Mesendoderm (in vitro differentiated cells): ENCODE measurements around the gene DHODH.

Source experiments
- DNase-seq: peaks from one replicate; pipeline ENCODE4 v3.0.0; 2013
- H2AK5ac ChIP-seq: 2 replicates; pipeline ENCODE4 v1.6.1; 2013; ENCODE audit warnings: low read length, inconsistent platforms
- H2BK120ac ChIP-seq: 2 replicates; pipeline ENCODE4 v1.6.1; 2013; ENCODE audit warnings: low read depth, mild to moderate bottlenecking, low read length, moderate library complexity, mixed read lengths
- H2BK15ac ChIP-seq: replicated peaks from 2 replicates; pipeline ENCODE4 v1.6.1; 2013; ENCODE audit warnings: low read depth, mild to moderate bottlenecking, moderate library complexity
- H2BK5ac ChIP-seq: 2 replicates; pipeline ENCODE4 v1.6.1; 2013; ENCODE audit warnings: low read length, inconsistent platforms
- H3K18ac ChIP-seq: 2 replicates; pipeline ENCODE4 v1.6.1; 2013; ENCODE audit warnings: mild to moderate bottlenecking, low read length, mixed read lengths
- H3K23ac ChIP-seq: one replicate; pipeline ENCODE4 v1.6.1; 2013; ENCODE audit warnings: low read length
- H3K27ac ChIP-seq: 2 replicates; pipeline ENCODE4 v1.5.1; 2013; ENCODE audit warnings: low read depth, mild to moderate bottlenecking, inconsistent platforms, low read length, moderate library complexity
- H3K27me3 ChIP-seq: 2 replicates; pipeline ENCODE4 v1.6.1; 2013; ENCODE audit warnings: low read length, control low read depth, mild to moderate bottlenecking, inconsistent platforms; ENCODE audit not compliant: insufficient read depth, poor library complexity
- H3K36me3 ChIP-seq: 2 replicates; pipeline ENCODE4 v1.6.1; 2013; ENCODE audit warnings: low read length, inconsistent platforms; ENCODE audit not compliant: control insufficient read depth, insufficient read depth
- H3K4ac ChIP-seq: one replicate; pipeline ENCODE4 v1.6.1; 2013; ENCODE audit warnings: low read depth, mild to moderate bottlenecking, low read length, moderate library complexity
- H3K4me1 ChIP-seq: 2 replicates; pipeline ENCODE4 v1.6.1; 2013; ENCODE audit warnings: low read depth, low read length, inconsistent platforms; ENCODE audit not compliant: control insufficient read depth
- H3K4me2 ChIP-seq: 2 replicates; pipeline ENCODE4 v1.6.1; 2013; ENCODE audit warnings: low read length
- H3K4me3 ChIP-seq: 2 replicates; pipeline ENCODE4 v1.5.1; 2013; ENCODE audit warnings: mild to moderate bottlenecking, low read length
- H3K56ac ChIP-seq: one replicate; pipeline ENCODE4 v1.6.1; 2013; ENCODE audit warnings: low read length
- H3K79me1 ChIP-seq: 2 replicates; pipeline ENCODE4 v1.6.1; 2013; ENCODE audit warnings: low read length, inconsistent platforms
- H3K79me2 ChIP-seq: 2 replicates; pipeline ENCODE4 v1.6.1; 2013; ENCODE audit warnings: mild to moderate bottlenecking, low read length; ENCODE audit not compliant: control insufficient read depth, insufficient read depth
- H3K9ac ChIP-seq: 2 replicates; pipeline ENCODE4 v1.6.1; 2013; ENCODE audit warnings: low read length, inconsistent platforms
- H4K5ac ChIP-seq: one replicate; pipeline ENCODE4 v1.6.1; 2013; ENCODE audit warnings: low read length
- H4K8ac ChIP-seq: one replicate; pipeline ENCODE4 v1.6.1; 2013; ENCODE audit warnings: low read depth, mild to moderate bottlenecking, control low read depth, low read length, moderate library complexity
- WGBS: extraction: QIAGEN DNeasy Blood & Tissue Kit; methylation state at CpG from one replicate; pipeline ENCODE4 v1.1.7; 2013; ENCODE audit warnings: low lambda C conversion rate, missing lambda C conversion rate; ENCODE audit not compliant: insufficient coverage; ENCODE audit errors: extremely low coverage; 5-methylcytosine and 5-hydroxymethylcytosine counted together

Gene DHODH

GRCh38 chr16:71969353-71969752 lies 39.2 kb upstream of the DHODH start:
- H3K4ac ChIP-seq = no peak overlapping the region
- H2BK120ac ChIP-seq = no peak overlapping the region
- no peaks in the 10 kb centered on the region for H3K79me2 ChIP-seq
- H2BK15ac ChIP-seq = no peak overlapping the region
- no CpG with 5 or more reads among the region's 2 CpGs for WGBS
- no peak overlapping the region for H3K9ac ChIP-seq
- no peaks in the 10 kb centered on the region for H3K36me3 ChIP-seq
- H3K79me1 ChIP-seq = no peaks in the 10 kb centered on the region
- no peak overlapping the region for H3K4me3 ChIP-seq
- no peak overlapping the region for H3K27ac ChIP-seq
- no peaks in the 10 kb centered on the region for H3K27me3 ChIP-seq
- no peak for DNase-seq
- H4K5ac ChIP-seq = no peak overlapping the region
- H3K4me1 ChIP-seq = no peaks in the 10 kb centered on the region
- H3K56ac ChIP-seq = no peak overlapping the region
- no peak overlapping the region for H2AK5ac ChIP-seq
- H3K23ac ChIP-seq = no peak overlapping the region
- H4K8ac ChIP-seq = no peak overlapping the region
- no peak overlapping the region for H3K18ac ChIP-seq
- no peak overlapping the region for H2BK5ac ChIP-seq
- H3K4me2 ChIP-seq = no peak overlapping the region

GRCh38 chr16:71971571-71971970 lies 37.0 kb upstream of the DHODH start:
- no peak overlapping the region for H4K8ac ChIP-seq
- no peak overlapping the region for H3K4me3 ChIP-seq
- no peaks in the 10 kb centered on the region for H3K79me1 ChIP-seq
- H3K36me3 ChIP-seq = no peaks in the 10 kb centered on the region
- H2BK15ac ChIP-seq = no peak overlapping the region
- H2BK5ac ChIP-seq = no peak overlapping the region
- no CpG with 5 or more reads among the region's 4 CpGs for WGBS
- DNase-seq = no peak
- no peaks in the 10 kb centered on the region for H3K27me3 ChIP-seq
- no peaks in the 10 kb centered on the region for H3K4me1 ChIP-seq
- H3K18ac ChIP-seq = no peak overlapping the region
- H4K5ac ChIP-seq = no peak overlapping the region
- H3K27ac ChIP-seq = no peak overlapping the region
- no peak overlapping the region for H2AK5ac ChIP-seq
- H3K56ac ChIP-seq = no peak overlapping the region
- H2BK120ac ChIP-seq = no peak overlapping the region
- no peak overlapping the region for H3K4me2 ChIP-seq
- H3K23ac ChIP-seq = no peak overlapping the region
- no peak overlapping the region for H3K9ac ChIP-seq
- no peaks in the 10 kb centered on the region for H3K79me2 ChIP-seq
- H3K4ac ChIP-seq = no peak overlapping the region

- H2BK15ac ChIP-seq = no peak overlapping the region
- H3K36me3 ChIP-seq = no peaks in the 10 kb centered on the region
- H3K56ac ChIP-seq = no peak overlapping the region
- no peak overlapping the region for H2BK120ac ChIP-seq
- no peak overlapping the region for H3K4me2 ChIP-seq
- H2BK5ac ChIP-seq = no peak overlapping the region
- no CpG with 5 or more reads among the region's 3 CpGs for WGBS
- no peaks in the 10 kb centered on the region for H3K4me1 ChIP-seq
- no peak overlapping the region for H3K4ac ChIP-seq
- H3K18ac ChIP-seq = no peak overlapping the region
- no peak overlapping the region for H3K23ac ChIP-seq
- no peak overlapping the region for H4K8ac ChIP-seq
- no peak overlapping the region for H3K4me3 ChIP-seq
- H3K79me1 ChIP-seq = no peaks in the 10 kb centered on the region
- no peak overlapping the region for H2AK5ac ChIP-seq
- no peak overlapping the region for H3K27ac ChIP-seq
- no peak overlapping the region for H4K5ac ChIP-seq
- no peak overlapping the region for H3K9ac ChIP-seq
- H3K27me3 ChIP-seq = no peaks in the 10 kb centered on the region
- DNase-seq = no peak
- no peaks in the 10 kb centered on the region for H3K79me2 ChIP-seq
Measured at GRCh38 chr16:71972356-71972755, 36.2 kb upstream of the DHODH start.

GRCh38 chr16:71973001-71973400 lies 35.5 kb upstream of the DHODH start:
- no peak overlapping the region for H2AK5ac ChIP-seq
- H3K23ac ChIP-seq = no peak overlapping the region
- no peaks in the 10 kb centered on the region for H3K79me2 ChIP-seq
- no peak overlapping the region for H3K27ac ChIP-seq
- no peak overlapping the region for H3K18ac ChIP-seq
- H3K4me1 ChIP-seq = no peaks in the 10 kb centered on the region
- no peak overlapping the region for H3K4me2 ChIP-seq
- no peak overlapping the region for H3K4me3 ChIP-seq
- no peak overlapping the region for H2BK15ac ChIP-seq
- no peaks in the 10 kb centered on the region for H3K27me3 ChIP-seq
- no peak overlapping the region for H2BK5ac ChIP-seq
- H3K79me1 ChIP-seq = no peaks in the 10 kb centered on the region
- no peaks in the 10 kb centered on the region for H3K36me3 ChIP-seq
- no peak overlapping the region for H3K4ac ChIP-seq
- no peak overlapping the region for H3K56ac ChIP-seq
- H2BK120ac ChIP-seq = no peak overlapping the region
- DNase-seq = no peak
- no peak overlapping the region for H4K5ac ChIP-seq
- H3K9ac ChIP-seq = no peak overlapping the region
- WGBS = no CpG with 5 or more reads among the region's 9 CpGs
- H4K8ac ChIP-seq = no peak overlapping the region

GRCh38 chr16:71974068-71974818 lies 34.3 kb upstream of the DHODH start:
- H2BK5ac ChIP-seq = no peak overlapping the region
- no peak overlapping the region for H2BK120ac ChIP-seq
- no peak overlapping the region for H4K5ac ChIP-seq
- no peaks in the 10 kb centered on the region for H3K79me2 ChIP-seq
- no peak overlapping the region for H3K56ac ChIP-seq
- WGBS = no CpG with 5 or more reads among the region's 15 CpGs
- H2AK5ac ChIP-seq = no peak overlapping the region
- no peaks in the 10 kb centered on the region for H3K4me1 ChIP-seq
- H3K18ac ChIP-seq = no peak overlapping the region
- no peaks in the 10 kb centered on the region for H3K79me1 ChIP-seq
- H3K36me3 ChIP-seq = no peaks in the 10 kb centered on the region
- H3K23ac ChIP-seq = no peak overlapping the region
- H3K27ac ChIP-seq = no peak overlapping the region
- no peak overlapping the region for H2BK15ac ChIP-seq
- H4K8ac ChIP-seq = no peak overlapping the region
- H3K4ac ChIP-seq = no peak overlapping the region
- no peak overlapping the region for H3K4me2 ChIP-seq
- no peak overlapping the region for H3K9ac ChIP-seq
- no peak for DNase-seq
- no peaks in the 10 kb centered on the region for H3K27me3 ChIP-seq
- H3K4me3 ChIP-seq = no peak overlapping the region
